Stimulated activated naive CD8-positive, alpha-beta T cell treated with anti-CD3 and anti-CD28 coated beads, Interleukin-15, Interleukin-2, amounts not matched to agents 100 U/mL and 50 U/mL, for 24 hours (primary cell): ENCODE data around the gene RAB21.
"Not testable (repeated sequence)": the region's sequence is repeated elsewhere in the genome, so short reads cannot be mapped to it uniquely, and the experiment has no call there.

Experiments
- ATAC-seq: fragments of 150-1000 bp; cut with Tn5 transposase; one replicate; pipeline ENCODE4 v1.10.0; 2021
- DNase-seq: peaks from one replicate; pipeline ENCODE4 v3.0.0; 2021

Gene RAB21

DNA sequence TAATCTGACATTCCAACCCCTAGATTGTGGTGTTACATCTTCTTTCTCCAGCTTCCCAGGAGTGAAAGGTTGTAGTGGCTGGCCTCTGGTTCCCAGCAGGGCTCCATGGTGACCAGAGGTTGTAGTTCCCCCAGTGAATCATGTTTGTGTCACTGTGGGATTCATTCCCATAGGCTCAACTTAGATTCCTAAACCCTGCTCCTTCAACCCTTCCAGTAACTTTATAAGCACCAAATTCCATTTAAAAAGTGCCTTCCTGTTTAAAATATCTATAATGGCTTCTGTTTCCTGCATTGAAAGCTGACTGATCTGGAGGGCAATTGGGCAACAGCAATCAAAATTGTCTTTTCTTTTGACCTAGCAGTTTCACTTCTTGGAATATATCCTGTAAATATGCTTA, 44.4 kb downstream of the RAB21 start:
- no peak for DNase-seq

DNA sequence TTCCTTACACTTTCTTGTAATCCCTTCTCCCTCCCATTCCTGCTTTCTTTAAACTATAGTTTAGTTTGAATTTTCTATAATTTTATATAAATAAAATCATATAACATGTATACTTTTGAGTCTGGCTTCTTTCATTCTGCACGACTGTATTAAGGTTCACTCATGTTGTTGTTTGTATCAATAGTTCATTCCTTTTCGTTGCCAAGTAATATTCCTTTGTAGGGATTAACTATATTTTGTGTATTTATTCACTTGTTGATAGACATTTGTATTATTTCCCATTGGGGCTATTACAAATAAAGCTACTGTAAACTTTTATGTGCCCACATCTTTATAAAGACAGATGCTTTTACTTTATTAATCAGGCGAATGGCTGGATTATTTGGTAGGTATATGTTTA, 45.5 kb downstream of the RAB21 start:
- DNase-seq, result no peak
- no peak for ATAC-seq

More for the DNA sequence above, 44.4 kb downstream of the RAB21 start:
- ATAC-seq, result no peak

DNA sequence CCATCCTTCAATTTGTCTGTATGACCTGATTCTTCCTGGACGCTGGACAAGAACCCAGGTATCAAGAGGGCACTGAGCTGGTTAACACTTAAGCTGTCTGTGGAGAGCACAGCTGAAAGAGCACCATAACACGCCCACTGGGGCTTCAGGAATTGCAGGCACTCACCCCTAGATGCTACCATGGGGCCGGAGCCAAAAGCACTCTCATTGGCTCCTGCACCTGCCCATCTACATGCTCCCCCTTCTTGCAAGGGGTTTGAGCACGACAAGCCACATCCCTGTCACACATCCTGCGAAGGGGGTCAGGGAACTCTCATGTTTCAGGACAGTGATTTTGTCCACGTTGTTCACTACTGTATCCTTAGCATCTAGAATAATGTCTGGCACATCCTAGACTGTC, 49.8 kb downstream of the RAB21 start:
- ATAC-seq (no peak), DNase-seq (no peak)

- ATAC-seq (no peak), DNase-seq (no peak)
These were observed 56.3 kb downstream of the RAB21 start for GRCh38 chr12:71810921-71811320.

- not testable (repeated sequence) for DNase-seq, ATAC-seq
These were observed 60.6 kb downstream of the RAB21 start for GRCh38 chr12:71815242-71815641.

DNA sequence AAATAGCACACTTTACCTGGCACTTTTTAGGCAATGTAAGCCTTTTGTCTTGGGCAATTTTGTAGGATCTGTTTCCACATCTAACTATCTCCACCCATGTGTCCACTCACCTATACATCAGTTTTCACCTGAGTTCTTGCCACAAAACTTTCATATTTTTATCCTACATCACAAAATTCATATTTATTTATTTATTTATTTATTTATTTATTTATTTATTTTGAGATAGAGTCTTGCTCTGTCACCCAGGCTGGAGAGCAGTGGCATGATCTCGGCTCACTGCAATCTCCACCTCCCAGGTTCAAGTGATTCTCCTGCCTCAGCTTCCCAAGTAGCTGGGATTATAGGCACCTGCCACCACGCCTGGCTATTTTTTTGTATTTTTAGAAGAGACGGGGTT, 67.4 kb downstream of the RAB21 start:
- DNase-seq, ATAC-seq: not testable (repeated sequence)

GRCh38 chr12:71828813-71829212, 74.2 kb downstream of the RAB21 start:
- DNase-seq, result no peak
- no peak for ATAC-seq

DNA sequence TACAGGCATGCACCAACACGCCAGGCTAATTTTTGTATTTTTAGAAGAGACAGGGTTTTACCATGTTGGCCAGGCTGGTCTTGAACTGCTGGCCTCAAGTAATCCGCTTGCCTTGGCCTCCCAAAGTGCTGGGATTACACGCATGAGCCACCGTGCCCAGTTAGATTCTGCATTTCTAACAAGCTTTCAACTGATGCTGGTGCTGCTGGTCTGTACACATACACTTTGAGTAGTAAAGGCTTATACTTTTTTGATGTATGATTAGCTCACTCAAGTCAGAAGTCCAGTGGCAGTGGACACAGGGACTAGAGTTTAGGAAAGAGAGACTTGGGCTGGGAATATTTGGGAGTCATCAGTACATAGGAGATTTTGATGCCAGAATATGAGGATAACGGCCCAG, 82.7 kb downstream of the RAB21 start:
- ATAC-seq (no peak), DNase-seq (no peak)

- DNase-seq (no peak), ATAC-seq (no peak)
These were observed 83.6 kb downstream of the RAB21 start for GRCh38 chr12:71838231-71838630.

DNA sequence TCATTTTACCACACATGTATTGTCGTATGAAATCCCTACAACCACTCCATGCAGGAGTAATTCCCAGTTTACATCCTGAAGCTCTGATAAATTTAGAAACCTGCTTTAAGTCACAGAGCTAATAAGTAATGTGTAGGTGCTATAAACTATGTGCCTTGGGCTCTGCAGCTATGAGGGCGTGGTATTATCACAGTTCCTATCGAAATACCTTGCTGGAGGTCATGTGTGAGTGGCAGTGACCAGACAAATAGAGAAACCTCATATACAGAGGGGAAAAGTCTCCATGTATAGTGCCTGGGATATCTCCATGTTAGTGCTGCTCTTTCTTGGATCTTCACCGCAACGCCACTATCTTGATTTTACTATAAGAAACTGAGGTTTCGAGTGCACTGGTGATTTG, 84.0 kb downstream of the RAB21 start:
- DNase-seq (no peak), ATAC-seq (no peak)

DNA sequence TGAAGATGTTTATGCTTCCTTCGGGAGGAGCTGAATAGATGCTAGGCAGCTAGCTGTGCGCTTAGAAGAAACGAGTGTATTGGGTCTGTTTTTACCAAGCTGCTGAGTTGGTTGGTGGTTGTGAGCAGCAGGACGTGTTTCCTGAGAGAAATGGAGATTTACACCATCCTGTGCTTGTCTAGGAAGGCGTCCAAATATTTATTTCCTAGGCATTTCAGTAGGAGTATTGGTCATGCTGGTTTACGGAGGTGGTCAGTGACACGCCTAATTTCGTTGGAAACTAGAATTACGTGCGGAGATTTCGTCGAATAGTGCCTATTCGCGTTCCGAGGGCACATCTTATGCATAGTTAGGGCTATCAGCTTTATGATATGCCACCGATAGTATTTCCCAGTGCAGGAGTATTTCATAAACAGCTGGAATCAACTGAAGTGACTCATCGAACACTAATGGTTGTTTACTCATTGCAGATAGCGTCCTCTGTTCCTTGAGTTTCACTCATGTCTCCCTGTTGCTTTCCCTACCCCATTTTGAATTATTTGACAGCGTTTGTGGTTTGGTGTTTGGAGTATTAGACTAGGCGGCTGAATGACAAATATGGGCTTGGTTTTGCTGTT, 85.7 kb downstream of the RAB21 start:
- ATAC-seq (peak; percentile 26), DNase-seq (no peak)

DNA sequence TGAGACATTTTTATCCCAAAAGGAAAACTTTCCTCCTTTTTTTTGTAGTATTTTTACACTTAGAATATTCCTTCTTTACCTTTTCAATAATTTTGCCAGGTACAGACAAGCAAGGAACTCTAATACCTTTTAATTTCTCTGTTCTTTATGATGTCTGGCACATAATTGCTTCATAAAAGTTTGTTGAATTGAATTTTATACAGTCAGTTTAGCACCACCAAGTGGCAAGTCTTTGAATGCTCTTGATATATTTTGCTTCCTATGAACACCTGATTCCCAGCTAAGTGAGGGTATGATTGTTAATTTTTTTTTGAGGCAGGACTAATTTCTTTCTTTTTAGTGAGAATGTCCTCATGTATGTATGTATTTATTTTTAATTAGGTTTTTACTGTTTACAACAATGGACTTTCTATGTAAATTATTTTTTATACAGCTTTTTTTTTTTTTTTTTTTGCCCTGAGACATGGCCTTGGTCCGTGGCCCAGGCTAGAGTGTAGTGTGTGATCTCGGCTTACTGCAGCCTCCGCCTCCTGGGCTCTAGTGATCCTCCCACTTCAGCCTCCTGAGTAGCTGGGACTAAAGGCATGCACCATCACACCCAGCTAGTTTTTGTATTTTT, 91.8 kb downstream of the RAB21 start:
- DNase-seq (no peak), ATAC-seq (no peak)

GRCh38 chr12:71848212-71848611, 93.5 kb downstream of the RAB21 start:
- ATAC-seq (no peak), DNase-seq (no peak)

DNA sequence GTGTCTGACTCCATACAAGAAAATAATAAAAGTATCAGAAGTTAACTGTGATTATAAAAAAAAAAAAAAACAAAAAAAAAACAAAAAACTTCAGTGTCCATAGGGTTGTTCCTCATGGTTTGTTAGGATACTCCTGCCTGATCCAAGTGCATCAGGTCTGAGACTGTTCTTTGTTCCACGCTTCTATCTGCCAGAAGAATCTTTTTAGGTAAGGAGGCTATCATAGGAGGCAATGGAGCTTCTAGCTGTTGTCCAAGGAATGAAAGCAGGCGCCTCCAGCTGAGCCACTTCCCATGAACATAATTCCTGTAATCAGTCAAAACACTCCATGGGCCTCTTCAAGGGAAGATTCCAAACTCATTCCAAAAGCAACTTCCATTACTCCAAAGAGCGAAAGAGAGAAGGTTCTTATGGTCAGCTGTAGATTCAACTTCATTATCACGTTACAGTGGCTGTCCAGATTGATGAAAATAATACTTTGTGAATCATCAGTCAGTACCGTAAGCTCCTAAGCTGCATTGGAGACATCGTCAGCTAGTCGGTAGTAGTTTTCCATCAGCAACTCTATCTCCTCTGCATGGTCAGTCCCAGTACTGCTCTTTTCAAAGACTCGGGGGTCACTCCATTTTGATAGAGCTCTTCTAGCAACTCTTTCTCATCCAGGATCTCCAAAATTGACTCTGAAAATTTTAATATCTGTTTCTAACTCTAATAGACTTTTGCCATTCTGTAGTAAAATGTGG, 94.6 kb downstream of the RAB21 start:
- DNase-seq, result no peak

More for the DNA sequence above, 94.6 kb downstream of the RAB21 start:
- ATAC-seq, result no peak
